Activated effector memory CD4-positive, alpha-beta T cell treated with Interleukin-2 at 50 U/mL for 16 hours (primary cell): ENCODE data around the gene CDK5RAP2.

ENCODE experiments used
- DNase-seq: peaks from one replicate; pipeline ENCODE4 v3.0.0-alpha.2; 2020

Gene CDK5RAP2

GRCh38 chr9:120433701-120434100 lies 146.3 kb downstream of the CDK5RAP2 start:
- DNase-seq = no peak

GRCh38 chr9:120432600-120432999 lies 147.4 kb downstream of the CDK5RAP2 start:
- DNase-seq = no peak

- no peak for DNase-seq
Measured at GRCh38 chr9:120431268-120431667, 148.7 kb downstream of the CDK5RAP2 start.

- no peak for DNase-seq
Measured at GRCh38 chr9:120424248-120424647, 155.7 kb downstream of the CDK5RAP2 start.

- DNase-seq = no peak
Measured at GRCh38 chr9:120423812-120424211, 156.2 kb downstream of the CDK5RAP2 start.

- no peak for DNase-seq
Measured at GRCh38 chr9:120421977-120422376, 158.0 kb downstream of the CDK5RAP2 start.

- no peak for DNase-seq
Measured at GRCh38 chr9:120418315-120418714, 161.7 kb downstream of the CDK5RAP2 start.

GRCh38 chr9:120416781-120417427 lies 163.1 kb downstream of the CDK5RAP2 start:
- DNase-seq = no peak

- no peak for DNase-seq
Measured at GRCh38 chr9:120413121-120414048, 166.6 kb downstream of the CDK5RAP2 start.

GRCh38 chr9:120412425-120412951 lies 167.5 kb downstream of the CDK5RAP2 start:
- no peak for DNase-seq

- no peak for DNase-seq
Measured at GRCh38 chr9:120411862-120412424, 168.0 kb downstream of the CDK5RAP2 start.

- no peak for DNase-seq
Measured at GRCh38 chr9:120410925-120411501, 169.0 kb downstream of the CDK5RAP2 start.

- no peak for DNase-seq
Measured at GRCh38 chr9:120408680-120409258, 171.2 kb downstream of the CDK5RAP2 start.

GRCh38 chr9:120405860-120406259 lies 174.1 kb downstream of the CDK5RAP2 start:
- DNase-seq = no peak

GRCh38 chr9:120405134-120405533 lies 174.8 kb downstream of the CDK5RAP2 start:
- DNase-seq = no peak

GRCh38 chr9:120403543-120403856 lies 176.5 kb downstream of the CDK5RAP2 start:
- no peak for DNase-seq

- DNase-seq = no peak
Measured at GRCh38 chr9:120402741-120403542, 177.0 kb downstream of the CDK5RAP2 start.

- no peak for DNase-seq
Measured at GRCh38 chr9:120399940-120400339, 180.0 kb downstream of the CDK5RAP2 start.

- no peak for DNase-seq
Measured at GRCh38 chr9:120398286-120398685, 181.7 kb downstream of the CDK5RAP2 start.

- no peak for DNase-seq
Measured at GRCh38 chr9:120397453-120397852, 182.5 kb downstream of the CDK5RAP2 start.

GRCh38 chr9:120396931-120397330 lies 183.0 kb downstream of the CDK5RAP2 start:
- DNase-seq = no peak

GRCh38 chr9:120396418-120396817 lies 183.5 kb downstream of the CDK5RAP2 start:
- no peak for DNase-seq
